ENCODE data around the gene P2RY6. TPM values are rescaled to one million over a fixed set of nuclear protein-coding genes. Genes with fewer than 3 reads are reported as not detected.

P2RY6 gene
- polyA plus RNA-seq, 2 of the 4 experiments (the other 2 are of a cell fraction): 6.8 to 8.8 TPM

DNA sequence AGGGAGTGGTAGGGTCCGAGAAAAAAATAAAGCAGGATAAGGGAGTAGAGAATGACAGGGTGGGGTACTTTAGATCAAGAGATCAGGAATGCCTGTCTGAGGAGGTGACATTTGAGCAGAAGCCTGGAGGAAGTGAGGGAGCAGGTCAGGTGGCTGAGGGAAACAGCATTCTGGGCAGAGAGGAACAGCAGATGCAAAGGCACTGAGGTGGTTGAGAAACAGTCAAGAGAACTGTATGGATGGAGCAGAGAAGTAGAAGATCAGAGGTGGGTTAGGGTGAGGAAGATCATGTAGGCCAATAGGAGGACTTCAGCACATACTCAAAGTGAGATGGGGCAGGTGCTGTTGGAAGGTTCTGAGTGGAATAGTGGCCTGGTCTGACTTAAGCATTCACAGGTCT, 44.3 kb downstream of the P2RY6 start:
- CTCF ChIA-PET: interaction anchor here (0.9 to 18.2 kb wide), 6 partner anchors 9 to 77 kb away, joined by 3 to 205 read pairs (median 30); partner anchors contain the start of genes ARHGEF17 and RELT
- Histone ChIP-seq H3K4me2 (no peak overlapping the region), H3K9me3 (no peaks in the 10 kb centered on the region), H3K27ac (no peak overlapping the region), H3K4me3 (no peak overlapping the region), H3K4me1 (peaks cover 27% of the 10 kb centered on the region; the same call in 2 of the 3 replicates)
- POLR2A ChIA-PET: interaction anchor here (1.3 kb wide), 1 partner anchor 9 kb away, joined by 4 read pairs; no protein-coding TSS in a partner anchor
- ATAC-seq (no peak), DNase-seq (ENCODE audit: low read depth in 1 of 2, low spot score in 1 of 2) (no peak), FAIRE-seq (no peak)
- WGBS (ENCODE audit: missing lambda C conversion rate): 100% methylated on average over 1 of the region's 1 CpG
- TF ChIP-seq, protein P1, sequence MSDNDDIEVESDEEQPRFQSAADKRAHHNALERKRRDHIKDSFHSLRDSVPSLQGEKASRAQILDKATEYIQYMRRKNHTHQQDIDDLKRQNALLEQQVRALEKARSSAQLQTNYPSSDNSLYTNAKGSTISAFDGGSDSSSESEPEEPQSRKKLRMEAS (IDR thresholded peaks at IDR 0.05): no peak
- TF ChIP-seq KDM1A (IDR thresholded peaks at IDR 0.05; ENCODE audit: low read depth): no peak
- TF ChIP-seq RAD21 (conservative IDR thresholded peaks at IDR 0.05 in 1 of 2, IDR thresholded peaks at IDR 0.05 in 1 of 2): no peak
- TF ChIP-seq, protein P2, sequence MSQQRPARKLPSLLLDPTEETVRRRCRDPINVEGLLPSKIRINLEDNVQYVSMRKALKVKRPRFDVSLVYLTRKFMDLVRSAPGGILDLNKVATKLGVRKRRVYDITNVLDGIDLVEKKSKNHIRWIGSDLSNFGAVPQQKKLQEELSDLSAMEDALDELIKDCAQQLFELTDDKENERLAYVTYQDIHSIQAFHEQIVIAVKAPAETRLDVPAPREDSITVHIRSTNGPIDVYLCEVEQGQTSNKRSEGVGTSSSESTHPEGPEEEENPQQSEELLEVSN (IDR thresholded peaks at IDR 0.05; ENCODE audit: borderline replicate concordance, low read depth): no peak
- no peak for TF ChIP-seq GATA3 (IDR thresholded peaks at IDR 0.05; ENCODE audit: borderline replicate concordance)

DNA sequence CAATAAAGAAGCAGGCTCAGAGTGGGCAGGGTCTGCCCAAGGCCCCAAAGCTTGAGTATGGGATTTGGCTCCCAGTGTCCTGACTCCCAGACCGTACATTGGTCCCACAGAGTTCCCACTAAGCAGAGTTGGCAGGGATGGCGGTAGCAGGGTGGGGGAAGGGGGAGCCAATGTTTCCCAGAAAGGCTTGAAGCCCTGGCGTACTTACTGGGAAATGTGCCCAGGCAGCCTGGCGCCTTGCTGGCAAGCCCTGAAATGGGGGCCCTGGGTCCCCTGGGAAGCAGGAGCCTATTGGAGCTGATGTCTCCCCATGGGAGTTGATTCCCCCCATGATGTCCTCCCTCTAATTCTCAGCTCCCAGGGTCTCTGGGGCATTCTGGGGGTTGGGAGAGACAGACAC, 45.2 kb downstream of the P2RY6 start:
- Histone ChIP-seq H3K4me1 (peaks cover 17% of the 10 kb centered on the region; the same call in 2 of the 3 replicates), H3K9me3 (no peaks in the 10 kb centered on the region), H3K27ac (no peak overlapping the region), H3K4me2 (no peak overlapping the region), H3K4me3 (no peak overlapping the region)
- no peak for ATAC-seq
- TF ChIP-seq, protein P3, sequence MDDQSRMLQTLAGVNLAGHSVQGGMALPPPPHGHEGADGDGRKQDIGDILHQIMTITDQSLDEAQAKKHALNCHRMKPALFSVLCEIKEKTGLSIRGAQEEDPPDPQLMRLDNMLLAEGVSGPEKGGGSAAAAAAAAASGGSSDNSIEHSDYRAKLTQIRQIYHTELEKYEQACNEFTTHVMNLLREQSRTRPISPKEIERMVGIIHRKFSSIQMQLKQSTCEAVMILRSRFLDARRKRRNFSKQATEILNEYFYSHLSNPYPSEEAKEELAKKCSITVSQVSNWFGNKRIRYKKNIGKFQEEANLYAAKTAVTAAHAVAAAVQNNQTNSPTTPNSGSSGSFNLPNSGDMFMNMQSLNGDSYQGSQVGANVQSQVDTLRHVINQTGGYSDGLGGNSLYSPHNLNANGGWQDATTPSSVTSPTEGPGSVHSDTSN (IDR thresholded peaks at IDR 0.05): no peak
- TF ChIP-seq RFX5 (IDR thresholded peaks at IDR 0.05) (no peak), FOSB (CRISPR knock-in tag; IDR thresholded peaks at IDR 0.05) (no peak), ZC3H11A (IDR thresholded peaks at IDR 0.05) (no peak)
- TF ChIP-seq, protein P4, sequence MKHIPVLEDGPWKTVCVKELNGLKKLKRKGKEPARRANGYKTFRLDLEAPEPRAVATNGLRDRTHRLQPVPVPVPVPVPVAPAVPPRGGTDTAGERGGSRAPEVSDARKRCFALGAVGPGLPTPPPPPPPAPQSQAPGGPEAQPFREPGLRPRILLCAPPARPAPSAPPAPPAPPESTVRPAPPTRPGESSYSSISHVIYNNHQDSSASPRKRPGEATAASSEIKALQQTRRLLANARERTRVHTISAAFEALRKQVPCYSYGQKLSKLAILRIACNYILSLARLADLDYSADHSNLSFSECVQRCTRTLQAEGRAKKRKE (CRISPR knock-in tag; IDR thresholded peaks at IDR 0.05; ENCODE audit: low read depth): no peak
- no peak for DNase-seq (ENCODE audit: low read depth in 1 of 2, low spot score in 1 of 2)
- WGBS (ENCODE audit: missing lambda C conversion rate): 100% methylated on average over 4 of the region's 4 CpGs
- no peak for FAIRE-seq
- ChIA-PET CTCF (interaction anchor here (0.8 to 18.2 kb wide), 7 partner anchors 10 to 76 kb away, joined by 3 to 205 read pairs (median 8); partner anchors contain the start of gene ARHGEF17), POLR2A (interaction anchor here (1.1 kb wide), 1 partner anchor 10 kb away, joined by 4 read pairs; no protein-coding TSS in a partner anchor)

DNA sequence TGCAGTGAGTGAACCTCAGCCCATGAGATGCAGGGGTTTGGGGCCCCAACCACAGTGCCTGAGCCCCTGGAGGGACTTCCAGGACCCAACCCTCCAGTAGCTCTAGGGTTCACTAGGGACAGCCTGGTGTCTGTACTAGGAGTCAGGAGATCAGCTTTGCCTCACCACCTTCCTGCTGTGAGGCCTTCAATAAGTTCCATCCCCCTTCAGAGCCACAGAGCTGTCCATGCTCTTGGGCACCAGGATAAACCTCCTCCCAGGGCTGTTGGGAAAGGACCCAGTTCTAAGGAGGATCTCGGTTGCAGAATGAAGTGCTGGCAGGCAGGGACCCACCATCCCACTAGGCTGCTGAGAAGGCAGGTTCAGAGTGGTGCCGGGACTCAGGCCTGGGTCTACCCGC, 45.7 kb downstream of the P2RY6 start:
- ATAC-seq (no peak), DNase-seq (ENCODE audit: low read depth in 1 of 2, low spot score in 1 of 2) (no peak), FAIRE-seq (no peak)
- Histone ChIP-seq H3K4me2 (no peak overlapping the region), H3K4me3 (no peak overlapping the region), H3K4me1 (peaks cover 13% of the 10 kb centered on the region; the same call in 2 of the 3 replicates), H3K27ac (no peak overlapping the region), H3K9me3 (no peaks in the 10 kb centered on the region)
- CTCF ChIA-PET: interaction anchor here (0.8 to 18.2 kb wide), 7 partner anchors 9 to 76 kb away, joined by 3 to 205 read pairs (median 8); partner anchors contain the start of gene ARHGEF17
- no peak for TF ChIP-seq NR3C1 (IDR thresholded peaks at IDR 0.05)
- TF ChIP-seq FOSL2 (IDR thresholded peaks at IDR 0.05): no peak
- no peak for TF ChIP-seq FOSL2 (CRISPR knock-in tag; IDR thresholded peaks at IDR 0.05)
- TF ChIP-seq ZFP36 (IDR thresholded peaks at IDR 0.05; ENCODE audit: borderline replicate concordance, partially characterized antibody): no peak
- no peak for TF ChIP-seq KDM5A (IDR thresholded peaks at IDR 0.05)
- no peak for TF ChIP-seq POLR2AphosphoS2 (conservative IDR thresholded peaks at IDR 0.05; ENCODE audit: low read length)
- TF ChIP-seq CEBPB (IDR thresholded peaks at IDR 0.05): no peak
- TF ChIP-seq, protein P4 (CRISPR knock-in tag; IDR thresholded peaks at IDR 0.05; ENCODE audit: low read depth): no peak
- no peak for TF ChIP-seq CBX8 (IDR thresholded peaks at IDR 0.05)
- TF ChIP-seq, protein P5, sequence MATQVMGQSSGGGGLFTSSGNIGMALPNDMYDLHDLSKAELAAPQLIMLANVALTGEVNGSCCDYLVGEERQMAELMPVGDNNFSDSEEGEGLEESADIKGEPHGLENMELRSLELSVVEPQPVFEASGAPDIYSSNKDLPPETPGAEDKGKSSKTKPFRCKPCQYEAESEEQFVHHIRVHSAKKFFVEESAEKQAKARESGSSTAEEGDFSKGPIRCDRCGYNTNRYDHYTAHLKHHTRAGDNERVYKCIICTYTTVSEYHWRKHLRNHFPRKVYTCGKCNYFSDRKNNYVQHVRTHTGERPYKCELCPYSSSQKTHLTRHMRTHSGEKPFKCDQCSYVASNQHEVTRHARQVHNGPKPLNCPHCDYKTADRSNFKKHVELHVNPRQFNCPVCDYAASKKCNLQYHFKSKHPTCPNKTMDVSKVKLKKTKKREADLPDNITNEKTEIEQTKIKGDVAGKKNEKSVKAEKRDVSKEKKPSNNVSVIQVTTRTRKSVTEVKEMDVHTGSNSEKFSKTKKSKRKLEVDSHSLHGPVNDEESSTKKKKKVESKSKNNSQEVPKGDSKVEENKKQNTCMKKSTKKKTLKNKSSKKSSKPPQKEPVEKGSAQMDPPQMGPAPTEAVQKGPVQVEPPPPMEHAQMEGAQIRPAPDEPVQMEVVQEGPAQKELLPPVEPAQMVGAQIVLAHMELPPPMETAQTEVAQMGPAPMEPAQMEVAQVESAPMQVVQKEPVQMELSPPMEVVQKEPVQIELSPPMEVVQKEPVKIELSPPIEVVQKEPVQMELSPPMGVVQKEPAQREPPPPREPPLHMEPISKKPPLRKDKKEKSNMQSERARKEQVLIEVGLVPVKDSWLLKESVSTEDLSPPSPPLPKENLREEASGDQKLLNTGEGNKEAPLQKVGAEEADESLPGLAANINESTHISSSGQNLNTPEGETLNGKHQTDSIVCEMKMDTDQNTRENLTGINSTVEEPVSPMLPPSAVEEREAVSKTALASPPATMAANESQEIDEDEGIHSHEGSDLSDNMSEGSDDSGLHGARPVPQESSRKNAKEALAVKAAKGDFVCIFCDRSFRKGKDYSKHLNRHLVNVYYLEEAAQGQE (IDR thresholded peaks at IDR 0.05): no peak
- TF ChIP-seq RCOR1 (IDR thresholded peaks at IDR 0.05; ENCODE audit: low read depth, low read length): no peak
- TF ChIP-seq, protein P6, sequence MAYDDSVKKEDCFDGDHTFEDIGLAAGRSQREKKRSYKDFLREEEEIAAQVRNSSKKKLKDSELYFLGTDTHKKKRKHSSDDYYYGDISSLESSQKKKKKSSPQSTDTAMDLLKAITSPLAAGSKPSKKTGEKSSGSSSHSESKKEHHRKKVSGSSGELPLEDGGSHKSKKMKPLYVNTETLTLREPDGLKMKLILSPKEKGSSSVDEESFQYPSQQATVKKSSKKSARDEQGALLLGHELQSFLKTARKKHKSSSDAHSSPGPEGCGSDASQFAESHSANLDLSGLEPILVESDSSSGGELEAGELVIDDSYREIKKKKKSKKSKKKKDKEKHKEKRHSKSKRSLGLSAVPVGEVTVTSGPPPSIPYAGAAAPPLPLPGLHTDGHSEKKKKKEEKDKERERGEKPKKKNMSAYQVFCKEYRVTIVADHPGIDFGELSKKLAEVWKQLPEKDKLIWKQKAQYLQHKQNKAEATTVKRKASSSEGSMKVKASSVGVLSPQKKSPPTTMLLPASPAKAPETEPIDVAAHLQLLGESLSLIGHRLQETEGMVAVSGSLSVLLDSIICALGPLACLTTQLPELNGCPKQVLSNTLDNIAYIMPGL (CRISPR knock-in tag; IDR thresholded peaks at IDR 0.05; ENCODE audit: borderline replicate concordance): no peak
- no peak for TF ChIP-seq CHD2 (IDR thresholded peaks at IDR 0.05; ENCODE audit: low read length, partially characterized antibody)
- 88% methylated on average over 3 of the region's 3 CpGs for WGBS (ENCODE audit: missing lambda C conversion rate)
- POLR2A ChIA-PET: interaction anchor here (1.1 kb wide), 1 partner anchor 11 kb away, joined by 4 read pairs; no protein-coding TSS in a partner anchor
